H1 (cell line): ENCODE measurements around the gene BASP1. TPM values are rescaled to one million over a fixed set of nuclear protein-coding genes. Genes with fewer than 3 reads are reported as not detected.

Experiments
- CTCF ChIA-PET: fragments of 300-600 bp; sonication (Branson Sonifier 250); formaldehyde crosslinking; loops from one replicate; lab custom pipeline; 2021; ENCODE audit not compliant: partially characterized antibody; lab: Charles Lee
- POLR2A ChIA-PET: fragments of 300-600 bp; sonication (Branson Sonifier 250); formaldehyde crosslinking; loops from one replicate; lab custom pipeline; 2021; ENCODE audit warnings: inconsistent platforms; ENCODE audit not compliant: partially characterized antibody; lab: Charles Lee
- DNase-seq, 2 experiments: peaks; one replicate each; pipeline versions ENCODE4 v3.0.0 to v3.0.0-alpha.2; 2010 to 2022; ENCODE audit warnings: low spot score in 2 of 2, low read depth in 1 of 2, mixed read lengths in 1 of 2
- FAIRE-seq: peaks from 2 replicates; lab custom pipeline; 2011; peaks lifted over from hg19 to GRCh38; lab: Jason Lieb, UNC
- H2AFZ ChIP-seq: 2 replicates; pipeline ENCODE4 v1.8.1; 2012; ENCODE audit warnings: low read length, inconsistent platforms
- H2AK5ac ChIP-seq: 2 replicates; pipeline ENCODE4 v1.6.1; 2013; ENCODE audit warnings: low read depth, low read length
- H2BK120ac ChIP-seq: replicated peaks from 2 replicates; pipeline ENCODE3; 2013; ENCODE audit warnings: low read depth, low read length, inconsistent platforms
- H2BK12ac ChIP-seq: 2 replicates; pipeline ENCODE4 v1.6.1; 2013; ENCODE audit warnings: low read depth, low read length
- H2BK15ac ChIP-seq: 2 replicates; pipeline ENCODE4 v1.6.1; 2013; ENCODE audit warnings: low read length
- H2BK20ac ChIP-seq: 2 replicates; pipeline ENCODE4 v1.6.1; 2013; ENCODE audit warnings: low read length
- H2BK5ac ChIP-seq: 2 replicates; pipeline ENCODE4 v1.6.1; 2013; ENCODE audit warnings: low read depth, low read length
- H3K14ac ChIP-seq: 2 replicates; pipeline ENCODE4 v1.6.1; 2013; ENCODE audit warnings: inconsistent platforms; ENCODE audit not compliant: insufficient read length
- H3K18ac ChIP-seq: 2 replicates; pipeline ENCODE4 v1.6.1; 2013; ENCODE audit warnings: low read length; ENCODE audit errors: extremely low read depth
- H3K23ac ChIP-seq: 2 replicates; pipeline ENCODE4 v1.6.1; 2013; ENCODE audit warnings: inconsistent platforms; ENCODE audit not compliant: insufficient read length
- H3K23me2 ChIP-seq: 2 replicates; pipeline ENCODE4 v1.6.1; 2013; ENCODE audit warnings: low read depth, low read length
- H3K27ac ChIP-seq: 2 replicates; pipeline ENCODE4 v1.6.1; 2011; ENCODE audit warnings: low read depth, low read length, inconsistent platforms
- H3K27me3 ChIP-seq, 4 experiments: replicated peaks in 1 of 4; 1 replicate in 1 of 4; 2 replicates in 3 of 4; pipeline versions ENCODE4 v1.6.1 to v1.8.1; 2011 to 2013; ENCODE audit warnings: low read length in 3 of 4, mild to moderate bottlenecking in 3 of 4, inconsistent platforms in 2 of 4, mixed read lengths in 2 of 4, moderate library complexity in 1 of 4; ENCODE audit not compliant: control insufficient read depth in 3 of 4, insufficient read depth in 3 of 4; ENCODE audit errors: extremely low read depth in 1 of 4
- H3K36me3 ChIP-seq, 4 experiments: 2 replicates each; pipeline versions ENCODE4 v1.6.1 to v1.8.1; 2011 to 2013; ENCODE audit warnings: mild to moderate bottlenecking in 4 of 4, low read length in 3 of 4, moderate library complexity in 2 of 4, control low read depth in 1 of 4, inconsistent platforms in 1 of 4; ENCODE audit not compliant: insufficient read depth in 4 of 4, control insufficient read depth in 2 of 4
- H3K4ac ChIP-seq: replicated peaks from 2 replicates; pipeline ENCODE3; 2013; ENCODE audit warnings: low read length, low read depth, mixed read lengths, inconsistent platforms; ENCODE audit not compliant: insufficient read length
- H3K4me1 ChIP-seq, 4 experiments: replicated peaks in 1 of 4; 1 replicate in 1 of 4; 2 replicates in 3 of 4; pipeline versions ENCODE4 v1.6.1 to v1.8.1; 2011 to 2013; ENCODE audit warnings: low read length in 3 of 4, inconsistent platforms in 2 of 4, mixed read lengths in 1 of 4; ENCODE audit not compliant: insufficient read depth in 4 of 4, control insufficient read depth in 3 of 4
- H3K4me2 ChIP-seq, 2 experiments: 2 replicates each; pipeline versions ENCODE4 v1.6.1 to v1.8.1; 2011 to 2013; ENCODE audit warnings: low read depth in 2 of 2, low read length in 2 of 2, control low read depth in 1 of 2, inconsistent platforms in 1 of 2, mild to moderate bottlenecking in 1 of 2; ENCODE audit not compliant: insufficient read depth in 1 of 2
- H3K4me3 ChIP-seq, 4 experiments: fragments of 200-600, 300-600 bp in 1 of 4; sonication (generic), shearing (Covaris generic), sonication (Bioruptor Twin) in 1 of 4; 2 replicates each; pipeline versions ENCODE4 v1.5.1 to v1.8.1; 2011 to 2016; ENCODE audit warnings: low read length in 4 of 4, low read depth in 3 of 4, control low read depth in 2 of 4, inconsistent platforms in 2 of 4, mild to moderate bottlenecking in 2 of 4, mixed read lengths in 1 of 4, moderate library complexity in 1 of 4; ENCODE audit not compliant: insufficient read depth in 2 of 4; ENCODE audit errors: extremely low read depth in 1 of 4
- H3K56ac ChIP-seq: replicated peaks from 2 replicates; pipeline ENCODE3; 2013; ENCODE audit warnings: low read depth, mild to moderate bottlenecking, mixed read lengths, low read length, inconsistent platforms; ENCODE audit not compliant: insufficient read length
- H3K79me1 ChIP-seq: 2 replicates; pipeline ENCODE4 v1.6.1; 2013; ENCODE audit warnings: low read depth, low read length, control low read depth
- H3K79me2 ChIP-seq, 2 experiments: 2 replicates each; pipeline versions ENCODE4 v1.6.1 to v1.8.1; 2012 to 2013; ENCODE audit warnings: low read length in 2 of 2, mild to moderate bottlenecking in 2 of 2, inconsistent platforms in 1 of 2; ENCODE audit not compliant: insufficient read depth in 2 of 2, control insufficient read depth in 1 of 2
- H3K9ac ChIP-seq, 4 experiments: replicated peaks in 1 of 4; 1 replicate in 1 of 4; 2 replicates in 3 of 4; pipeline versions ENCODE4 v1.6.1 to v1.8.1; 2011 to 2013; ENCODE audit warnings: low read depth in 3 of 4, low read length in 3 of 4, control low read depth in 2 of 4, mild to moderate bottlenecking in 2 of 4, moderate library complexity in 2 of 4, inconsistent platforms in 1 of 4; ENCODE audit errors: extremely low read depth in 1 of 4
- H3K9me3 ChIP-seq, 2 experiments: 2 replicates each; pipeline versions ENCODE4 v1.6.1 to v1.8.1; 2012 to 2013; ENCODE audit warnings: mild to moderate bottlenecking in 2 of 2, moderate library complexity in 2 of 2, control low read depth in 1 of 2, inconsistent platforms in 1 of 2, low read depth in 1 of 2, low read length in 1 of 2, mixed read lengths in 1 of 2; ENCODE audit not compliant: insufficient read depth in 2 of 2
- H4K20me1 ChIP-seq, 2 experiments: replicated peaks in 1 of 2; 2 replicates each; pipeline versions ENCODE3 to v1.8.1; 2011 to 2013; ENCODE audit warnings: inconsistent platforms in 2 of 2, low read length in 2 of 2, mild to moderate bottlenecking in 1 of 2; ENCODE audit not compliant: insufficient read depth in 2 of 2, control insufficient read depth in 1 of 2
- H4K5ac ChIP-seq: 2 replicates; pipeline ENCODE4 v1.6.1; 2013; ENCODE audit warnings: low read length, low read depth, mixed read lengths, inconsistent platforms; ENCODE audit not compliant: insufficient read length
- H4K8ac ChIP-seq: 2 replicates; pipeline ENCODE4 v1.8.0; 2013; ENCODE audit warnings: mild to moderate bottlenecking, moderate library complexity, low read length, inconsistent platforms; ENCODE audit not compliant: insufficient read depth; ENCODE audit errors: extremely low read depth
- H4K91ac ChIP-seq: replicated peaks from 2 replicates; pipeline ENCODE3; 2013; ENCODE audit warnings: low read length, mixed read lengths, inconsistent platforms; ENCODE audit not compliant: insufficient read length
- BACH1 ChIP-seq: IDR thresholded peaks from 2 replicates; pipeline ENCODE4 v1.6.1; 2012; ENCODE audit warnings: low read length, improper control_type of control experiment
- CHD2 ChIP-seq: IDR thresholded peaks from 2 replicates; pipeline ENCODE4 v1.6.1; 2012; ENCODE audit warnings: low read length, improper control_type of control experiment
- EP300 ChIP-seq, 2 experiments: IDR thresholded peaks; 1 replicate in 1 of 2; 2 replicates in 1 of 2; pipeline ENCODE4 v1.6.1; 2011 to 2012; ENCODE audit warnings: low read depth in 2 of 2, low read length in 2 of 2, mild to moderate bottlenecking in 2 of 2, borderline replicate concordance in 1 of 2, inconsistent platforms in 1 of 2, moderate library complexity in 1 of 2
- FOSL1 ChIP-seq: IDR thresholded peaks from 2 replicates; pipeline ENCODE4 v1.6.1; 2011; ENCODE audit warnings: mild to moderate bottlenecking, low read depth, low read length, moderate library complexity; ENCODE audit not compliant: insufficient read depth
- WGBS, 2 experiments: shearing (Covaris generic) in 1 of 2; methylation state at CpG; one replicate each; pipeline versions ENCODE4 v1.1.6 to v1.1.7; 2013 to 2015; ENCODE audit warnings: low lambda C conversion rate in 2 of 2, mixed read lengths in 2 of 2, inconsistent platforms in 1 of 2, low coverage in 1 of 2, missing lambda C conversion rate in 1 of 2; ENCODE audit not compliant: insufficient replicate concordance in 2 of 2, insufficient coverage in 1 of 2, insufficient read length in 1 of 2; ENCODE audit errors: extremely low coverage in 1 of 2, missing lambda C conversion rate in 1 of 2; 5-methylcytosine and 5-hydroxymethylcytosine counted together
- polyA plus RNA-seq, 7 experiments: library from polyadenylated mRNA; depleted of rRNA in 3 of 7; stranded (reverse) in 5 of 7; unstranded in 2 of 7; fragments of >200 nt in 5 of 7; fragments of 200-250 nt in 2 of 7; gene quantifications; 1 replicate in 5 of 7; 2 replicates in 1 of 7; 4 replicates in 1 of 7; pipeline versions ENCODE4 v1.2.1 to v1.2.3, GENCODE V29; 2011 to 2013; ENCODE audit warnings: missing spikeins in 2 of 7, mixed read lengths in 2 of 7
- total RNA-seq: library from RNA; stranded (reverse); fragmentation: NEBNext Ultra II Directional; extraction: Animal tissue kit (Norgen Biotek cat#: 25700); gene quantifications from 2 replicates; pipeline ENCODE4 v1.2.1, GENCODE V29; 2021

The BASP1 gene
- total and polyA plus RNA-seq, 2 of the 8 experiments (the other 6 are each of a cell fraction or from before 2014, with no cell fraction given), result 95.2 to 104 TPM

DNA sequence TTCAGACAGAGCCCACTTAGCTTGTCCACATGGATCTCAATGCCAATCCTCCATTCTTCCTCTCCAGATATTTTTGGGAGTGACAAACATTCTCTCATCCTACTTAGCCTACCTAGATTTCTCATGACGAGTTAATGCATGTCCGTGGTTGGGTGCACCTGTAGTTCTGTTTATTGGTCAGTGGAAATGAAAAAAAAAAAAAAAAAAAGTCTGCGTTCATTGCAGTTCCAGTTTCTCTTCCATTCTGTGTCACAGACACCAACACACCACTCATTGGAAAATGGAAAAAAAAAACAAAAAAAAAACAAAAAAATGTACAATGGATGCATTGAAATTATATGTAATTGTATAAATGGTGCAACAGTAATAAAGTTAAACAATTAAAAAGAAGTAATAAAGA is 59.0 kb downstream of the BASP1 start:
- no peak overlapping the region for H4K5ac ChIP-seq
- ChIA-PET POLR2A (no interaction called here), CTCF (no interaction called here)
- no peaks in the 10 kb centered on the region for H3K27me3 ChIP-seq
- no peak overlapping the region for H2AK5ac ChIP-seq
- no peak overlapping the region for H3K9ac ChIP-seq
- H3K18ac ChIP-seq, result no peak overlapping the region
- no peak overlapping the region for H2BK12ac ChIP-seq
- H3K4ac ChIP-seq, result no peak overlapping the region
- H3K23ac ChIP-seq, result no peak overlapping the region
- no peak overlapping the region for H3K27ac ChIP-seq
- H2AFZ ChIP-seq, result no peak overlapping the region
- H3K79me1 ChIP-seq, result no peaks in the 10 kb centered on the region; the same call in 1 of the 2 replicates
- H2BK5ac ChIP-seq, result no peak overlapping the region
- H3K36me3 ChIP-seq, result peaks cover 0 to 18% (median 8%) of the 10 kb centered on the region in 4 experiments; a peak in 2 of 8 replicates
- no peak overlapping the region for H4K8ac ChIP-seq
- H2BK20ac ChIP-seq, result no peak overlapping the region
- no peak overlapping the region for H3K14ac ChIP-seq
- no peak overlapping the region for H3K56ac ChIP-seq
- H3K23me2 ChIP-seq, result no peaks in the 10 kb centered on the region
- no peak for FAIRE-seq
- no peak overlapping the region for H3K4me2 ChIP-seq
- 91% methylated on average over 3 of the region's 3 CpGs; no CpG with 5 or more reads in 1 of the 2 experiments for WGBS, 2 experiments
- DNase-seq, result no peak
- TF ChIP-seq CHD2 (no peak), EP300 (IDR thresholded peaks at IDR 0.05; ENCODE audit: borderline replicate concordance in 1 of 2, low read depth in 2 of 2, low read length in 2 of 2) (no peak), FOSL1 (no peak), BACH1 (no peak)
- TF ChIP-seq, all 59 proteins: peak for 0
- Histone ChIP-seq H3K4me1 (peaks cover 0 to 3% (median 0%) of the 10 kb centered on the region in 4 experiments; a peak in 2 of 7 replicates), H2BK15ac (no peak overlapping the region), H3K9me3 (no peaks in the 10 kb centered on the region), H4K91ac (no peak overlapping the region), H3K4me3 (no peak overlapping the region), H3K79me2 (peaks cover 0 to 28% of the 10 kb centered on the region in 2 experiments; a peak in 2 of 4 replicates), H4K20me1 (peaks cover 0 to 2% of the 10 kb centered on the region in 2 experiments), H2BK120ac (no peak overlapping the region)
